ENCODE results near the gene B4GALNT4.

DNA sequence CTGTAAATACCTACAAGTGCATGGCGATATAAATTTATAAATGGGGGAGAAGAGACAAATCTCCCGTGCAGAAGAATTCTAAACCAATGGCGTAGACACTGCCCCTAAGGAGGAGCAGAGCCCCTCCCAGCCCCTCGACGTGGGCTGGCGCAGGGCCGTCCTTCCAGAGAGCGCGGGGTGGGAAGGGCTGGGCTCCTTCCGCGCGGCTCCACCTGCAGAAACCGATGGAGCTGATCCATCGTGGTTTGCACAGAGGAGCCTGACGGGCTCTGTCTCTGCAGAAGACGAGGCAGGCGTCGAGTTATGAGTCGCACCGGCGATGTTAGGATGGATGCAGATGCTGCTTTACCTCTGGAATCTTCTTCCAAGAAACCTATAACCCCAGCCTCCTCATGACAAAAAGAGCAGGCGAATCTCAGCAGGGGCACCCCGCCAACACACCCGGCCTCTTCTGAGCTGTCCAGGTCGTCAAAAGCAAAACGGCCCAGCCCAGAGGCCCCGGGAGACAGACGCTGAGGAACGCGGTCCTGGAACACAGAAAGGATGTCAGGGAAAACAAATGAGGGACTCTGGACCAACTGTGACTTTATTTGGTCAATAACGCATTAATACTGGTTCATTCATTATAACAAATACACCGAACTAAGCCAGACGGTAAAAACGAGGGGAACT is 11.0 kb upstream of the B4GALNT4 start:
- TF ChIP-seq, protein P1, sequence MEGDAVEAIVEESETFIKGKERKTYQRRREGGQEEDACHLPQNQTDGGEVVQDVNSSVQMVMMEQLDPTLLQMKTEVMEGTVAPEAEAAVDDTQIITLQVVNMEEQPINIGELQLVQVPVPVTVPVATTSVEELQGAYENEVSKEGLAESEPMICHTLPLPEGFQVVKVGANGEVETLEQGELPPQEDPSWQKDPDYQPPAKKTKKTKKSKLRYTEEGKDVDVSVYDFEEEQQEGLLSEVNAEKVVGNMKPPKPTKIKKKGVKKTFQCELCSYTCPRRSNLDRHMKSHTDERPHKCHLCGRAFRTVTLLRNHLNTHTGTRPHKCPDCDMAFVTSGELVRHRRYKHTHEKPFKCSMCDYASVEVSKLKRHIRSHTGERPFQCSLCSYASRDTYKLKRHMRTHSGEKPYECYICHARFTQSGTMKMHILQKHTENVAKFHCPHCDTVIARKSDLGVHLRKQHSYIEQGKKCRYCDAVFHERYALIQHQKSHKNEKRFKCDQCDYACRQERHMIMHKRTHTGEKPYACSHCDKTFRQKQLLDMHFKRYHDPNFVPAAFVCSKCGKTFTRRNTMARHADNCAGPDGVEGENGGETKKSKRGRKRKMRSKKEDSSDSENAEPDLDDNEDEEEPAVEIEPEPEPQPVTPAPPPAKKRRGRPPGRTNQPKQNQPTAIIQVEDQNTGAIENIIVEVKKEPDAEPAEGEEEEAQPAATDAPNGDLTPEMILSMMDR (IDR thresholded peaks at IDR 0.05; ENCODE audit: insufficient read depth, low read depth, low read length) = no peak
- no peak for TF ChIP-seq EZH2 (IDR thresholded peaks at IDR 0.05; ENCODE audit: insufficient read depth, low read length)
